ENCODE data around the gene SPSB4.

The SPSB4 gene

GRCh38 chr3:141055136-141055535, 4.0 kb downstream of the SPSB4 start:
- DNase-seq (ENCODE audit: low read depth in 3 of 3): no peak

- no peak for DNase-seq (ENCODE audit: low read depth in 3 of 3)
These were observed 4.6 kb downstream of the SPSB4 start for GRCh38 chr3:141055536-141056445.

GRCh38 chr3:141056751-141057171, 5.6 kb downstream of the SPSB4 start:
- no peak for DNase-seq (ENCODE audit: low read depth in 3 of 3)

DNA sequence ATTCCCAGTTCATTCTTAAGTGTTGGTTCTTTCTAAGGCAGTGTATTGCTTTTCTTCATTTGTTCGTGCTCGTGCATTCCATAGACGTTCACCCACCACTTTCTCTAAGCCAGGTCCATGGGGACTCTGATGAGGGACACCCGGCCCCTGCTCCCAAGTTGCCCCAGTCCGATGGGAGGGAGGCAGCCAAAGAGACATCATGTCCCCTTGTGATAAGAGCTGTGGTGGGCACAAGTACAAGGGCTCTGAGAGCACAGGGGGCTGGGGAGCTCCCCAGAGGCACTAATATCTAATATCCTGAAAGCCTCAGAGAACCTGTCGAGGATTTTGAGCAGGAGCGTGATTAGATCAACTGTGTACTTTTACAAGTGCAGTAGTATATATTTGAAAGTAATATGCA, 6.3 kb downstream of the SPSB4 start:
- no peak for DNase-seq (ENCODE audit: low read depth in 3 of 3)

- no peak for DNase-seq (ENCODE audit: low read depth in 3 of 3)
These were observed 7.0 kb downstream of the SPSB4 start for GRCh38 chr3:141057946-141058800.

GRCh38 chr3:141058996-141059395, 7.8 kb downstream of the SPSB4 start:
- DNase-seq (ENCODE audit: low read depth in 3 of 3): no peak

DNA sequence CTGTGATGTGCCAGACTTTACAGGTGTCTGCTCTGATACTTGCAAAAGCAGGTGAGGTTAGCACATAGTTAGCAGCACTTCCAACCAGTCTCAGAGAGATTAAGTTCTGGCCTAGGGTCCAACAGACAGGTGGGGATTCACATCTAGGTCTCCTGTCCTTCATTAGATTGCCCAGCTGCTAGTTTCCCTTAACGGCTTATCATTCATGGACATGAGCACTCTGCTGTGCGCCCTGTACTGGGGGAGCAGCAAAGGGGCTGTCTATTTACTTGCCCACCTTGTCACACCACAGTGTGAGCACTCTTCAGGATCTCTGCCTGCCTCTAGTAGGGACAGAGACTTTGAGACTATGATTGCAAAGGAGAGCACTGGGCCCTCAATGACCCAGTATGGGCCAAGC, 8.7 kb downstream of the SPSB4 start:
- DNase-seq (ENCODE audit: low read depth in 3 of 3): no peak

DNA sequence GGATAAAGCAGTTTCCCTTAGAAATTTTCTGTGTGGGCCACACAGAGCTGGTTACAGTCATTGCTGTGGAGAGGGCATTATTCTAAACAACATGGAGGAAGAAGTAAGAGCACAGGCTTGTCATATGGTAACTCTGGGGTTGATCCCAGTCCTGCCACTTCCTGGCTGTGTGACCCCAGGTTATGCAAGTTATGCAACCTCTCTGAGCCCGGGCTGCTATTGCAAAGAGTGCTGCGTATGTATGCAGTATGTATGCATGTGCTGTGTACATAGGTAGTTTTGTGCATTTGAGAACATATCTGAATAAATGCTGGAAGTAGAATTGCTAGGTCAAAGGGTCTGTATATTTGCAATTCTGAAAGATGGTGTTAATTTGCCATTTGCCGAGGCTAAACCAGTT, 9.2 kb downstream of the SPSB4 start:
- no peak for DNase-seq (ENCODE audit: low read depth in 3 of 3)

DNA sequence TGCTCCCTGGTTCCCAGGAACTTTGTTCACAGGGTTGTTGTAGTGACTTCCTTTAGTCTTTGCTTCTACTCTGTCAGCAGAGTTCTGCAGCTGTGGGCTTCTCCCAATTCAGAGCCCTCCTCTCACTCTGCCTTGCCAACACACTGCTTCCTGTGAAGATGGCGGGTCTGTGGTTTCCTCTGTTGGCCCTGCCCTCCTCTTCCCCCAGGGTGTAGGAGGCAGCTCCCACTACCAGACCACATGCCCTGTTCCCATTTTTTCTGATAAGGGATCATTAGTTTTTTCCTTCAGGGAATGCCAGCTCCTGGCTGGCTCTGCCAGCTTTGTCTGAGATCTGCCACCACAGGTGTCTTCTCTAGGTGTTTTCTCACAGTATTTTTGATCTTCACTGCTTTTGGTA, 12.7 kb downstream of the SPSB4 start:
- no peak for DNase-seq (ENCODE audit: low read depth in 3 of 3)

DNA sequence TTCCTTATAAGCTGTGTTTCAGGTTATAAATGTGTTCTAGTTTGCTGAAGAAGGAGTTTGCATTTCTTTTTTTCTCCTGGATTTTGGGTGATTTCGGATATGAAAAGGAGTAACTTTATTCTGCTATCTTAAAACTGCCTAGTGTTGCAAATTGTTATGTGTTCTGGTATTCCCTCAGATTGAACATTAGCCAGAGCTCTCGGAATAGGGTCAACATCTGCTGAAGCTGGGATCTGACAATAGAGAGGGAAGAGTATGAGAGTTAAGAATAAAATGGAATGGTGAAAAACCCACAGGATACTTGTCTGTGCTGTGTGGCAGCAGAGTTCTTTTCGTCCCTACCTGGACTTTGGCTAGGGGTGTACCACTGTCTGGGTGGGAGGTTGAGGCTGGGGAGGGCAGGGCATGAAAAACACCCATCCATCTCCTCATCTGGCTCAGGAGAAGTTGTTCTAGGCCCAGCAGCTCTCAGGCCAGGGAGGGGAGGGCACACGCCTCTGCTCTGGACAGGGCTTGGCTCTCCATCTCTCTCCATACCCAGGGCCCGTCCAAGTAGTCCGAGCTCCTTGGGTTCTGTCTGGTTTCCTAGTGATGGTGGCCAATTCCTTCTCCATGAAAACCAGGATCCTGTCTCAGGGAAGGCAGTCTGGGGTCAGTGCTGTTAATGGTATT, 13.2 kb downstream of the SPSB4 start:
- no peak for DNase-seq (ENCODE audit: low read depth in 3 of 3)

GRCh38 chr3:141065258-141065657, 14.1 kb downstream of the SPSB4 start:
- DNase-seq (ENCODE audit: low read depth in 3 of 3): no peak

- DNase-seq (ENCODE audit: low read depth in 3 of 3): no peak
These were observed 15.0 kb downstream of the SPSB4 start for GRCh38 chr3:141065841-141066805.

DNA sequence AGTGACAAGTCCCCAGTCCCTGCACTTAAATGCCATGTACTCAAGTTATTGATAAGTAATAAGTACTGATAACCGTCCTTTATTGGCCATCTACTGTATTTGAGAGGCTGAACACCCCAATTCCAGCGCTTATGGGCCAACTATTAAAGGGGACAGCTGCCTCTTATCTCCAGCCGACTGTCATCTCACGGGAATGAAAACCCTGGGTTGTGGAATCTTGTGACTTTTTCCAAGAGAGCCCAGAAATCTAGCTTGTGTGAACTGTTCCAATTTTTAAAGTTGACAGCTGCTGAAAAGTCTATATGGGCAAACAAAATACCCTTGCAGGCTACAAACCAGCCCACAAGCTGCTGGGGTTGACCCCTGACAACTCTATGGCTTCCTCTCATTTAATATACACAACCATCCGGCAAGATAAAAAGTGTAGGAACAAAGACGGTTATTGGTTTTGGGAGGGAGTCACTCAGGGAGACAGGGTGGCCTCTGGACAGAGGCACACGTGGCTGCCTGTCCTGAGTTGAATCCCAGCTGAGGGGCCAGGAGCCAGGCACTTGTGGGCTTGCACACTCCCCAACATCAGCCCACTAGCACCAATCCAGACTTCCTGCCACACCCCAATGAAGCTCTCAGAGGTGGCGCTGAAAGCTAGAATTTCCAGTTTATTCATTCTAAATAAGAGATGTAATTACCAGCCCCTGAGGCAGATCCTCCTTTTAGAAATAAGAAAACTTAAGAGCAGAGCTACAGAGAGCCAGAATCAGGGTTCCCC, 16.2 kb downstream of the SPSB4 start:
- DNase-seq (ENCODE audit: low read depth in 3 of 3): no peak

GRCh38 chr3:141070229-141070628, 19.1 kb downstream of the SPSB4 start:
- no peak for DNase-seq (ENCODE audit: low read depth in 3 of 3)

- no peak for DNase-seq (ENCODE audit: low read depth in 3 of 3)
These were observed 19.7 kb downstream of the SPSB4 start for GRCh38 chr3:141070727-141071357.

GRCh38 chr3:141071681-141072260, 20.6 kb downstream of the SPSB4 start:
- no peak for DNase-seq (ENCODE audit: low read depth in 3 of 3)

- DNase-seq (ENCODE audit: low read depth in 3 of 3): no peak
These were observed 21.8 kb downstream of the SPSB4 start for GRCh38 chr3:141072950-141073349.

GRCh38 chr3:141073580-141073979, 22.4 kb downstream of the SPSB4 start:
- no peak for DNase-seq (ENCODE audit: low read depth in 3 of 3)

DNA sequence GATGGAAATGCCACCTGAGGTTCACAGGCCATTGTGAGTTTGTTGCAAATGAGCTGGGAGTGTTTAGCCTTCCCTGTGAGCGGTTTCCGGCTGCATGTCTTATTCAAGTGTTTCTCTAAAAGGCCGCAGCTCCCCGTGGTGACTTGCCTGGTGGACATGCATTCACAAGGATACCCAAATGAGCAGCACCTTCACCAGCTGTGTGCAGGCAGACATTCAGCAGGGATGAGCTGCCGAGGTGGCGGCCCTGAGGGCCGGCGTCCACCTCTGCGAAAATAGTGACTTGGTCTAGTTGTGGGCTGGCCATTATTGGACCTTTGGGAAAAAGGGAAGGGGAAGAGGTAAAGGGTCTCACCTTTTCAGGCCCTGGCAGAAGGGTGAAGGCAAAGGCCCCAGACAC, 23.4 kb downstream of the SPSB4 start:
- DNase-seq (ENCODE audit: low read depth in 3 of 3): no peak
